Epidermal melanocyte (primary cell): ENCODE data around the gene FOXF2.
"Not testable (repeated sequence)": the region's sequence is repeated elsewhere in the genome, so short reads cannot be mapped to it uniquely, and the experiment has no call there.

ENCODE experiments used
- DNase-seq: peaks from one replicate; pipeline ENCODE4 v3.0.0; 2011; ENCODE audit warnings: low spot score; ENCODE audit not compliant: insufficient read length

Gene FOXF2

DNA sequence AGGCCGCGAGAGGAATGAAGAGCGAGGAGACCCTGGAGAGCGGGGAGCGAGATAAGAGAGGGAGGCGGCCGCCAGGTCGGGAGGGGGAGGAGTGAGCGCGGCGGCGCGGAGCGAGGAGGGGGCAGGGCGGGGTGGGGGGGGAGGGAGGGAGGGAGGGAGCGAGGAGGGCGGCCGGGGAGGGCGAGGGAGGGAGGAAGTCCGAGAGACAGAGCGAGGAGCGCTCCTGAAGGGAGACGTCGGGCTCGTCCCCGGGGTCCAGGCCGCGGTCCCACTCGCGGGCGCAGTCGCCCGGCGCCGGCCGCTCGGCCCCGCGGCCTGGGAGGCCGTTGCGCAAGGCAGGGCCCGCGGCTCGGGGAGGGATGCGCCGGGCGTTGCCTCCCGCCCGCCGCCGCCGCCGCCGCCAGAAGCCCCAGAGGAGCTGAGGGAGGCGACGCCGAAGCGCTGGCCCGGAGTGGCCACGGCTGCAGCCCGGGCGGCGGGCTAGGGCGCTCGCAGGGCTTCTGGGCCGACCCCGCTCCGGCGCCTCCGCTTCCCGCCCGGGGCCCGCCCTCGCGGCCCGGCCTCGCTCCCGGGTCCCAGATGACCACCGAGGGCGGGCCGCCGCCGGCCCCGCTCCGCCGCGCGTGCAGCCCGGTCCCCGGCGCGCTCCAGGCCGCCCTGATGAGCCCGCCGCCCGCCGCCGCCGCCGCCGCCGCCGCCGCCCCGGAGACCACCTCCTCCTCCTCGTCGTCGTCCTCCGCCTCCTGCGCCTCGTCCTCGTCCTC, at the start of gene FOXF2:
TSS of gene FOXF2 (plus strand) at position 208 of the 764 bp plus-strand sequence. CDS start at position 580, 372 bp downstream.
- DNase-seq = peak; percentile 74

GRCh38 chr6:1346101-1346500, 43.3 kb upstream of the FOXF2 start:
- DNase-seq = no peak

GRCh38 chr6:1346558-1347091, 42.8 kb upstream of the FOXF2 start:
- no peak for DNase-seq

DNA sequence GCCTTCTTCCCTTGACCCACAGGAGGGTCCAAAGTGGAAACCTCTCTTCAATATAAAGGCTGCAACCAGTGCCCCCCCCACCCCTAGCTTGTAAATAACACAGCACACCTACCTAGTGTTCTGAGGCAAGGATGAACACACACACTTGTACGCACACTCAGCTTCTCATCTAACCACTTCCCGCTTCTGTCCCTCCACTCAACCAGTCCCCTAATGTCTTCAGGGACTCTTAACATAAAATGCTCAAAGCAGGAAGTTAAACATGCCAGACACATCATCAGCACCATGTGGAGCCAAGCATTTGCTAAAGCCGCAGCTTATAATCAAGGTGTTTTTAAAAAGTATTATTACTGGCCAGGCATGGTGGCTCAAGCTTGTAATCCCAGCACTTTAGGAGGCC, 42.2 kb upstream of the FOXF2 start:
- no peak for DNase-seq

- DNase-seq = no peak
Measured at GRCh38 chr6:1348675-1349074, 40.7 kb upstream of the FOXF2 start.

DNA sequence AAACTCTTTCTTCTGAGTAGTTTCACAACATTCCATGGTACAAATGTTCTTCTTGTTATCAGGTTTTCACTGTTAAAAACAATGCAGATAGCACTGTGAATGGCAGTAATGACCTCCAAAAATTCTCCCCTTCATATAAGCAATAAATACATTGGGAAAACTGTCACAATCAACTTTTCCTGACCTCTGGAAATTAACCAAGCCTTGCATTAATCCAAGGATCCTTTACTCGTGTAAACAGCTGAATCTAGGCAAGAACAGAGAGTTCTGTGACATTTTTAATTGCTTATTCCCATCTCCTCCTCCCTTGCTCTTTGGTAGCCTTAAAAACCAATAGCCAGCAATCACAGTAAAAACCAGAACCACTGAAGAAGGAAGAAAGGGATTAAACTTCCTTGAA, 39.7 kb upstream of the FOXF2 start:
- no peak for DNase-seq

DNA sequence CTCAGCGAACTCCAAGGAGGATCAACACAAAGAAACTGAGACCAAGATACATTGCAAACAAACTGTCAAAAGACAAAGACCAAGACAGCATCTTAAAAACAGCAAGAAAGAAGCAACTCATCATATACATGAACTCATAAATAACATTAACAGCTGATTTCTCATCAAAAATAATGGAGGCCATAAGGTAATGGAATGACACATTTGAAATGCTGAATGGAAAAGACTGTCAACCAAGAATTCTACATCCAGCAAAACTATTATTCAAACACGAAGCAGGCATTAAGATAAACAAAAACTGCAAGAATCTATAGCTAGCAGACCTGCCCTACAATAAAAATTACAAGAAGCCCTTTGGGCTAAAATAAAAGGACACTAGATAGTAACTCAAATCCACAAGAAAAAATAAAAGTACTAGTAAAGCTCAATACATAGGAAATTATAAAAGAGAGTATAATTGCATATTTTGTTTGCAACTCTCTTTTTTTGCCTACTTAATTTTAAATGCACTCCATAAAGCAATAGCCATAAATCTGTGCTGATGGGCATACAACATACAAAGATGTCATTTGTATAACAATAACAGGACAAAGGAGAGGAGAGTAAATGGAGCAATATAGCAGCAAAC, 37.9 kb upstream of the FOXF2 start:
- DNase-seq = no peak

GRCh38 chr6:1355068-1355467, 34.3 kb upstream of the FOXF2 start:
- not testable (repeated sequence) for DNase-seq

DNA sequence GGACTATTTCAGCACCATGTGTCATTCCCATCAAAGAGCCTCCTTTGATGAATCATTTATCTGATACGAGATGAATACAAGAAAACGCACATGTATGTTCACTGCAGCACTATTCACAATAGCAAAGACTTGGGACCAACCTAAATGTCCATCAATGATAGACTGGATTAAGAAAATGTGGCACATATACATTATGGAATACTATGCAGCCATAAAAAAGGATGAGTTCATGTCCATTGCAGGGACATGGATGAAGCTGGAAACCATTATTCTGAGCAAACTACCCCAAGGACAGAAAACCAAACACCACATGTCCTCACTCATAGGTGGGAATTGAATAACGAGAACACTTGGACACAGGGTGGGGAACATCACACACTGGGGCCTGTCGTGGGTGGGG, 27.7 kb upstream of the FOXF2 start:
- not testable (repeated sequence) for DNase-seq

GRCh38 chr6:1362643-1363042, 26.7 kb upstream of the FOXF2 start:
- no peak for DNase-seq

DNA sequence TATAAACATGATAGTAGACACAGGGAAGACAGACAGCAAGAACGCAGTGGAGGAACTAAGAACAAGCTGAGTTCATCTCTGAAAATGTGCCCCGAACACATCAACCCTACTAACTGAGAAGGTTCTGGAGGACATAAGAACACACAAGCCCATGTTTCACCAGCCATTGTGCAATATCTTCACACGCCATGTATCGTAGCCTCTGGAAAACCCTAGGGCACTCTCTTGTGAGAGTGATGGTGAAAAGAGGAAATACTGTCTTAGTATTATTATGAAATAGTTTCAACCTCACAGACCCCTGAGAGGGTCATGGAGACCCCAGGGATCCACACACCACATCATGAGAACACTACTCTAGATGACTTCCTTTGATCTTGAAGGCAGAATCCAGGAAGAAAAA, 26.1 kb upstream of the FOXF2 start:
- no peak for DNase-seq

DNA sequence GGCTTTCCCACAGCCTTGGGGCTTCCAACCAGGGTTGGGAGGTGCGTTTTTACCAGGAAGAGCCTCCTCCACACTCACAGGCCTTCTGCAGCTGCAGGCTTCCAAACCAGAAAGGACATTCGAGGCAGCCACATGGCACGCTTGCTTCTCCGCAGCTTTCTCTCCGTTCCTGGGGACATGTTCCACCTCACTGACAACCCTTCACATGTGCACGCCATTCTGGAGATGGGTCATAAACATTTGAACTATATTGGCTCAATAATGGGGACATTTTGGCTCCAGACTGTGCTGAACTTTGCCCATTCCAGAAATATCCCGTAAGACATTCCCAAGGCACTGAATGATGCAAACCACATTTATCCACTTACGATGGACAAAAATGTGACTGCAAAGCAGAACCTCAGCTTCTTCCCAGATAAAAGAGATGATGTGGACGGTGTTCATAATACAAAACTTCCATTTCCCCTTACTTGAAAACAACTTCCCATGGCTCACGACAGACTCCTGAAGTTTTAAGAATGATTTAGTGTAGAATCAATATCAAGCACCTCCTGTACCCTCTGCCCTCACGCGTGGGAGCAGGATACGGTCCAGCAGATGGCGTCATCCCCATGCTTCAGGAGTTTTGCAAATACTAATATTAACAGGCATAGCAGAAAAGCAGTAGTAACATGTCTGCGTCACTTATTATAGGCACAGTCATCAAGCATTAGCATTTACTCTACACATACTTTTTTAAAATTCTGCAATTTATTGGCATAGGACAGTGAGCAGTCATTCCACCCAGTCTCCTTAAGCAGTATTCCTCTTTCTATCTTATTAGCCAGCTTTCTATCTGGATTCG, 25.4 kb upstream of the FOXF2 start:
- DNase-seq = no peak

DNA sequence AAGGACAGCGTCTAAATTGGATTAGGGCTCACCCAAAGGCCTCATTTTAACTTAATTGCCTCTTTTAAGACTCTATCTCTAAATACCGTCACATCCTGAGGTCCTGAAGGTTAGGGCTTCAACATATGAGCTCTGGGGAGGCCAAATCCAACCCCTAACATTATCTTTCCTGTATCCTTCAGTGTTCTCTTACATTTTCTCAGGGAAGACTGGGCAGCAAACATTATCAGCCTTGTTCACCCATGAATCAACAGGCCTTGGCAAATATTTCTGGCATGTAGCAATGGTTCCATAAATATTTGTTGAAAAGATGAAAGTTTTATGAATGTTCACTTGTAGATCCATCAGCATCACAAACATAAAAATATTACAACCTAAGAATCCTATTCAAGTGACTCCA, 24.6 kb upstream of the FOXF2 start:
- DNase-seq = no peak

DNA sequence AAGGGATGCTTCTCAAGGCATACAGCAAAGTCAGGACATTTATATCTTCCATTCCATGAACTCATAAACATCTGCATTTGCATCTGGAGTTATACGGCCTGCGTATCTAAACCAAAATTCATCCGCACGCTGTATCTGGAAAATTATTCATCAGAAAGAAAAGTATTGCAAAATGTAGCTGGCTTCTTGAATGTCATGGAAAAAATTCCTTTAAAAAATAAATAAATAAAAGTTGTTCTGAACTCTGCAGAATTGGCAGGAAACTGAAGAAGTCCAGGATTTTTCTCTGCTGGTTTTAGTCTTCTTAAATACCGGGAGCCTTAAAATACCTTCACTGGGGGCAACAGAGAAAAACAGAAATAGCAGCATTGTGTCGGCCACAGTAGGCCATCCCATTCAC, 23.7 kb upstream of the FOXF2 start:
- DNase-seq = no peak

DNA sequence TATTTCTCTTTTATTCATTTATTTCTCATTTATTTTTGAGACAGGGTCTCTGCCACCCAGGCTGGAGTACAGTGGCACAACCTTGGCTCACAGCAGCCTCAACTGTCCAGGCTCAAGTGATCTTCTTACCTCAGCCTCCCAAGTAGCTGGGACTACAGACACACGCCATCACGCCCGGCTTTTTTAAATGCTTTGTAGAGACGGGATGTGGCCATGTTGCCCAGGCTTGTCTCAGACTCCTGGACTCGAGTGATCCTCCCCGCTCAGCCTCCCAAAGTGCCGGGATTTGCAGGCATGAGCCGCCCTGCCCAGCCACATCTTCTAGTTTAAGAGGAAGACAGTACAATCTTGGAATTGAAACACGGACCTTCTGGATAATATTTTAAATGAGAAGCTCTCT, 21.6 kb upstream of the FOXF2 start:
- no peak for DNase-seq

DNA sequence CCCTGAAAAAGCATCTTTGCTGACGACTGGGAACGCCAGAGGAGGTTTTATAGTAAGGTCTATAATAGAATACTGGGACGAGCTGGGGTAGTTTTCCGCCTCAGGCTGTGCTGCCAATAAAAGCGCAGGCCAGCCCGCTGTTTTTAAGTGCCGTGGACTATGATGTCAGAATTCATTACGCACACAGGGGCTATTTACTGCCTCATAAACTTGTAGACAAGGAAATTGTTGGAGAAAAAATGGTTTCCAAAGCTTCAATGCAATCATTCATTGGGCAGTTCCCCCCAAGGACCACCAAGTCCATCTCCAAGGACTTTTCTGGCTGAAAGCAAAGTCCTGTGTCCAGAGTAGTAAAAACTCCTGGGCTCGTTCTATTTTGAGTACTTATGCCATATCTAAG, 20.4 kb upstream of the FOXF2 start:
- no peak for DNase-seq

DNA sequence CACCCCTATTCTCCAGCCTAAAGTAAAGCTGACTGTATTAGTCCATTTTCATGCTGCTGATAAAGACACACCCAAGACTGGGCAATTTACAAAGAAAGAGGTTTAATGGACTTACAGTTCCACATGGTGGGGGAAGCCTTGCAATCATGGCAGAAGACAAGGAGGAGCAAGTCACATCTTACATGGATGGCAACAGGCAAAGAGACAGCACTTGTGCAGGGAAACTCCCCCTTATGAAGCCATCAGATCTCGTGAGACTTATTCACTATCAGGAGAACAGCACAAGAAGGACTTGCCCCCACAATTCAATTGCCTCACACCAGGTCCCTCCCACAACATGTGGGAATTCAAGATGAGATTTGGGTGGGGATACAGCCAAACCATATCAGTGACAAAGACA, 19.7 kb upstream of the FOXF2 start:
- DNase-seq = not testable (repeated sequence)

DNA sequence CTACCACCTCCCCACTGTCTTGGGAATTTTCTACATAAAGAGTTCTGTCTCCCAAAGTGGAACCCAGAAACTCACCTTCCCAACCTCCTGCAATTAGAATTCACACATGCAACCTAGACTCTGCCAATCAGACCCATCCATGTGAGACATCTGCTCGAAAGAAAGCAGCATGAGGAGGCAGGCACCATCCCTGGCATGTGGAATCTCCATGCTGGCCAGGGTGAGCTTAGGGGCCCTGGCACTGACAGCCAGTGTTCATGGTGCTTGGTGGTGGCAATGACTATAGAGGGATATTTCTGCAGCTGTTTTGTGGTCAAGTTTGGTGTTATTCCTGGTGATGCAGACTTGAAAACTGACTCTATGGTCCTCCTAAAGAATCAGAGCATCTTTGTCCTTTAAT, 17.4 kb upstream of the FOXF2 start:
- DNase-seq = no peak

DNA sequence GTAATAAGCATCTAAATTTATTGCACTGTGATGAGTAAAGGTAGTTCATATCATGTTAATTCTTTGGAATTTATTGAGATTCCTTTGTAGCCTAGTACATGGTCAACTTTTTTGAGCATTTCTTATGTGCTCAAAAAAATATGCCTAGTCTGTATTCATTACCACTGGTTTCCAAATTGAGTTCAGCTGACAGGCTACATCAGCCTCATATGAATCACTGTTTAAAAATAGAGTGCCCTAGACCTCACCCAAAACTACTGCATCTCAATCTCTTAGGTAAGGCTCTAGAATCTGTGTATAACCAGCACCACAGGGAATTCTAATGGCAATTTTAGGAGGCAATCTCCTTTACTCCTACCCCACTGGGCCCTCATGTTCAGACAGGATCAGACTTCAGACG, 16.7 kb upstream of the FOXF2 start:
- DNase-seq = peak; percentile 14

DNA sequence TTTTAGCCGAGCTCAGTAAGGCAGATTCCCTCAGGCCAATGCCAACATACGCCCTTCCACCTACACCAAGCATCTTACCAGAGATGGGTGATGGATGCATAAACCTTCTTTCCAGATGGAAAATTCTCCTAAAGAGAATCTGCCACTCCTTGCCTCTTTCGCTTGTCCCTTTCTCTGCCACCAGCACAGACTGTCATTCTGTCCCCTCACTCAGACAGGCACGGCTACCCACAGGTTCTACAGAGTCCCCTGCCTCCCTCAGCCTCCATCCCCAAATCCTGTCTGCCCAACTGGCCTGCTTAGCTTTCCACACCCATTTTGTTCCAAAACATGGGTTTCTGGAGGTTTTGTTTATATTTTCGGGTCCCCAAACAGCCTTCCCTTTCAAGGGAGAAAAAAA, 12.7 kb upstream of the FOXF2 start:
- DNase-seq = no peak

GRCh38 chr6:1377526-1377925, 11.8 kb upstream of the FOXF2 start:
- no peak for DNase-seq
